ENCODE data around the gene SETBP1. TPM values are rescaled to one million over a fixed set of nuclear protein-coding genes. Genes with fewer than 3 reads are reported as not detected.

Gene SETBP1
- total RNA-seq, 1 donor from 2014 or later, result 12.4 TPM

- no peak overlapping the region for H3K9ac ChIP-seq (ENCODE audit: low read length)
- no peak overlapping the region for H3K4me3 ChIP-seq (ENCODE audit: insufficient read depth, low read depth, low read length)
- peaks cover 6% of the 10 kb centered on the region for H3K36me3 Mint-ChIP-seq (ENCODE audit: low read depth, unreplicated experiment)
- no peak overlapping the region for H3K27ac Mint-ChIP-seq (ENCODE audit: unreplicated experiment)
- H2AFZ ChIP-seq (ENCODE audit: low read depth, low read length), result no peak overlapping the region
- H3K4me3 Mint-ChIP-seq (ENCODE audit: unreplicated experiment), result no peak overlapping the region
- no peaks in the 10 kb centered on the region for H3K27me3 ChIP-seq (ENCODE audit: insufficient read depth, low read length)
- no peaks in the 10 kb centered on the region for H3K9me3 ChIP-seq (ENCODE audit: insufficient read depth, low read depth, low read length)
- no peak overlapping the region for H3K4me2 ChIP-seq (ENCODE audit: low read length)
- H3K27ac ChIP-seq (ENCODE audit: low read depth, low read length), result no peak overlapping the region
- H3K4me1 Mint-ChIP-seq (ENCODE audit: low read depth, unreplicated experiment), result peaks cover 23% of the 10 kb centered on the region
- no peak for FAIRE-seq
- no peaks in the 10 kb centered on the region for H3K27me3 Mint-ChIP-seq (ENCODE audit: low read depth, unreplicated experiment)
- H3K36me3 ChIP-seq (ENCODE audit: insufficient read depth, low read length), result no peaks in the 10 kb centered on the region
- no peak for TF ChIP-seq CTCF (IDR thresholded peaks at IDR 0.05; ENCODE audit: insufficient read depth, low read depth, low read length)
- no peak for TF ChIP-seq EZH2 (IDR thresholded peaks at IDR 0.05; ENCODE audit: insufficient read depth, low read length)
- H4K20me1 ChIP-seq (ENCODE audit: insufficient read depth, low read length), result no peaks in the 10 kb centered on the region
- H3K4me1 ChIP-seq (ENCODE audit: insufficient read depth, low read length), result peaks cover 7% of the 10 kb centered on the region
- no peaks in the 10 kb centered on the region for H3K9me3 Mint-ChIP-seq (ENCODE audit: unreplicated experiment)
- no peaks in the 10 kb centered on the region for H3K79me2 ChIP-seq (ENCODE audit: insufficient read depth, low read length)
- DNase-seq (ENCODE audit: low read depth), result no peak
Measured at GRCh38 chr18:44704135-44704789, 23.6 kb downstream of the SETBP1 start.

GRCh38 chr18:44705075-44705675 lies 24.5 kb downstream of the SETBP1 start:
- Mint-ChIP-seq H3K27ac (ENCODE audit: unreplicated experiment) (no peak overlapping the region), H3K4me1 (ENCODE audit: low read depth, unreplicated experiment) (peaks cover 16% of the 10 kb centered on the region), H3K9me3 (ENCODE audit: unreplicated experiment) (no peaks in the 10 kb centered on the region), H3K36me3 (ENCODE audit: low read depth, unreplicated experiment) (peaks cover 6% of the 10 kb centered on the region), H3K27me3 (ENCODE audit: low read depth, unreplicated experiment) (no peaks in the 10 kb centered on the region), H3K4me3 (ENCODE audit: unreplicated experiment) (no peak overlapping the region)
- H3K4me2 ChIP-seq (ENCODE audit: low read length), result no peak overlapping the region
- no peak overlapping the region for H3K27ac ChIP-seq (ENCODE audit: low read depth, low read length)
- no peak for TF ChIP-seq EZH2 (IDR thresholded peaks at IDR 0.05; ENCODE audit: insufficient read depth, low read length)
- H3K9ac ChIP-seq (ENCODE audit: low read length), result no peak overlapping the region
- peaks cover 7% of the 10 kb centered on the region for H3K4me1 ChIP-seq (ENCODE audit: insufficient read depth, low read length)
- DNase-seq (ENCODE audit: low read depth) (no peak), FAIRE-seq (no peak)
- H3K4me3 ChIP-seq (ENCODE audit: insufficient read depth, low read depth, low read length), result no peak overlapping the region
- H4K20me1 ChIP-seq (ENCODE audit: insufficient read depth, low read length), result no peaks in the 10 kb centered on the region
- H3K79me2 ChIP-seq (ENCODE audit: insufficient read depth, low read length), result no peaks in the 10 kb centered on the region
- H3K9me3 ChIP-seq (ENCODE audit: insufficient read depth, low read depth, low read length), result no peaks in the 10 kb centered on the region
- H3K36me3 ChIP-seq (ENCODE audit: insufficient read depth, low read length), result no peaks in the 10 kb centered on the region
- no peak overlapping the region for H2AFZ ChIP-seq (ENCODE audit: low read depth, low read length)
- no peaks in the 10 kb centered on the region for H3K27me3 ChIP-seq (ENCODE audit: insufficient read depth, low read length)

GRCh38 chr18:44708451-44709083 lies 27.9 kb downstream of the SETBP1 start:
- no peak for TF ChIP-seq CTCF (IDR thresholded peaks at IDR 0.05; ENCODE audit: insufficient read depth, low read depth, low read length)
- TF ChIP-seq EZH2 (IDR thresholded peaks at IDR 0.05; ENCODE audit: insufficient read depth, low read length), result no peak
- H4K20me1 ChIP-seq (ENCODE audit: insufficient read depth, low read length), result no peaks in the 10 kb centered on the region
- Mint-ChIP-seq H3K4me1 (ENCODE audit: low read depth, unreplicated experiment) (peaks cover 13% of the 10 kb centered on the region), H3K27ac (ENCODE audit: unreplicated experiment) (no peak overlapping the region), H3K27me3 (ENCODE audit: low read depth, unreplicated experiment) (no peaks in the 10 kb centered on the region), H3K9me3 (ENCODE audit: unreplicated experiment) (no peaks in the 10 kb centered on the region), H3K36me3 (ENCODE audit: low read depth, unreplicated experiment) (peaks cover 6% of the 10 kb centered on the region), H3K4me3 (ENCODE audit: unreplicated experiment) (no peak overlapping the region)
- H3K27me3 ChIP-seq (ENCODE audit: insufficient read depth, low read length), result no peaks in the 10 kb centered on the region
- peak overlapping the region; percentile 13 for H3K4me2 ChIP-seq (ENCODE audit: low read length)
- no peak overlapping the region for H3K4me3 ChIP-seq (ENCODE audit: insufficient read depth, low read depth, low read length)
- no peaks in the 10 kb centered on the region for H3K9me3 ChIP-seq (ENCODE audit: insufficient read depth, low read depth, low read length)
- no peaks in the 10 kb centered on the region for H3K4me1 ChIP-seq (ENCODE audit: insufficient read depth, low read length)
- no peak overlapping the region for H3K9ac ChIP-seq (ENCODE audit: low read length)
- FAIRE-seq, result no peak
- no peak overlapping the region for H2AFZ ChIP-seq (ENCODE audit: low read depth, low read length)
- H3K36me3 ChIP-seq (ENCODE audit: insufficient read depth, low read length), result no peaks in the 10 kb centered on the region
- peak; percentile 20 for DNase-seq (ENCODE audit: low read depth)
- no peaks in the 10 kb centered on the region for H3K79me2 ChIP-seq (ENCODE audit: insufficient read depth, low read length)
- H3K27ac ChIP-seq (ENCODE audit: low read depth, low read length), result no peak overlapping the region

All from astrocyte (in vitro differentiated cells and primary cell).